ENCODE data around the gene THUMPD2.

DNA sequence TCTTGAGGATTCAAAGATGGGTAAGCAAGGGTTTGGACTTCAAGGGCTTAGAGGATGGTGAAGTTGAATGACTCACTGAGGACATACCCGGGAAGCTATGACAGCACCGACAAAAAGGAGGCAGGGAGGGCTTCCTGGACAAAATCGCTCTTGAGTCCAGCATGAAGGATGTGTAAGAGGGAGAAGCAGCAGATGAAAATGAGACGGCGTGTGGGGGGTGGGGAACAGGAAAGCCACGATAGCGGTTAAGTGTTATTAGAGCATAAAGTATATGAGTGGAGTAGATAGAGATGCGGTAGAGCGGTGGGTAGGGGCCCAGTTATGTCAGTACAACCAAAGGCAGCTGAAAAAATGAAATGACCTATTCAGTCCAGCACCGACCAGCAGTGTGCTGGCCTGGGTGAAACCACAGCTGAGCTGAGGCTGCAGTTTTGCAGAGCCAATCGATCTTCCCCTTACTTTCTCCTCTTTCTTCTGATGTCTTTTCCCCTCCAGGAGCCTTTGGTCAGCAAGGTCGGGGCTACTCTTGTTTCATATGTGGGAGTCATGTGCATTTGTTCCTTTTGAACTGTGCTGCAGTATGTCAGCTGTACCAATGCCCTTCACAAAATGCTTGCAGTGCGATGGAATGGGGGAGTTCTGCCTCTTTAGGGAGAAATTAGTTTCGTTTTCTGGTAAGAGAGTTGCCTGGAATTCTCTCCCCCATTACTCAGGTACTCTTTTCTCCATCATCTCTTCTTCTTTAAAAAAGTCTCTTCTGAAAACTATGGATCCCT, 2.0 kb upstream of the THUMPD2 start:
- TF ChIP-seq EZH2 (IDR thresholded peaks at IDR 0.05; ENCODE audit: insufficient read depth, poor library complexity, severe bottlenecking) (no peak), EZH2phosphoT487 (IDR thresholded peaks at IDR 0.05; ENCODE audit: insufficient read depth, low read depth) (no peak)
